H1 (cell line): Measurements from ENCODE around the gene STAT1. TPM values are rescaled to one million over a fixed set of nuclear protein-coding genes. Genes with fewer than 3 reads are reported as not detected.

Experiments
- CTCF ChIA-PET: fragments of 300-600 bp; sonication (Branson Sonifier 250); formaldehyde crosslinking; loops from one replicate; lab custom pipeline; 2021; ENCODE audit not compliant: partially characterized antibody; lab: Charles Lee
- POLR2A ChIA-PET: fragments of 300-600 bp; sonication (Branson Sonifier 250); formaldehyde crosslinking; loops from one replicate; lab custom pipeline; 2021; ENCODE audit warnings: inconsistent platforms; ENCODE audit not compliant: partially characterized antibody; lab: Charles Lee
- DNase-seq, 2 experiments: peaks; one replicate each; pipeline versions ENCODE4 v3.0.0 to v3.0.0-alpha.2; 2010 to 2022; ENCODE audit warnings: low spot score in 2 of 2, low read depth in 1 of 2, mixed read lengths in 1 of 2
- FAIRE-seq: peaks from 2 replicates; lab custom pipeline; 2011; peaks lifted over from hg19 to GRCh38; lab: Jason Lieb, UNC
- H2AFZ ChIP-seq: 2 replicates; pipeline ENCODE4 v1.8.1; 2012; ENCODE audit warnings: low read length, inconsistent platforms
- H2AK5ac ChIP-seq: 2 replicates; pipeline ENCODE4 v1.6.1; 2013; ENCODE audit warnings: low read depth, low read length
- H2BK120ac ChIP-seq: replicated peaks from 2 replicates; pipeline ENCODE3; 2013; ENCODE audit warnings: low read depth, low read length, inconsistent platforms
- H2BK12ac ChIP-seq: 2 replicates; pipeline ENCODE4 v1.6.1; 2013; ENCODE audit warnings: low read depth, low read length
- H2BK15ac ChIP-seq: 2 replicates; pipeline ENCODE4 v1.6.1; 2013; ENCODE audit warnings: low read length
- H2BK20ac ChIP-seq: 2 replicates; pipeline ENCODE4 v1.6.1; 2013; ENCODE audit warnings: low read length
- H2BK5ac ChIP-seq: 2 replicates; pipeline ENCODE4 v1.6.1; 2013; ENCODE audit warnings: low read depth, low read length
- H3K14ac ChIP-seq: 2 replicates; pipeline ENCODE4 v1.6.1; 2013; ENCODE audit warnings: inconsistent platforms; ENCODE audit not compliant: insufficient read length
- H3K18ac ChIP-seq: 2 replicates; pipeline ENCODE4 v1.6.1; 2013; ENCODE audit warnings: low read length; ENCODE audit errors: extremely low read depth
- H3K23ac ChIP-seq: 2 replicates; pipeline ENCODE4 v1.6.1; 2013; ENCODE audit warnings: inconsistent platforms; ENCODE audit not compliant: insufficient read length
- H3K23me2 ChIP-seq: 2 replicates; pipeline ENCODE4 v1.6.1; 2013; ENCODE audit warnings: low read depth, low read length
- H3K27ac ChIP-seq: 2 replicates; pipeline ENCODE4 v1.6.1; 2011; ENCODE audit warnings: low read depth, low read length, inconsistent platforms
- H3K27me3 ChIP-seq, 4 experiments: replicated peaks in 1 of 4; 1 replicate in 1 of 4; 2 replicates in 3 of 4; pipeline versions ENCODE4 v1.6.1 to v1.8.1; 2011 to 2013; ENCODE audit warnings: low read length in 3 of 4, mild to moderate bottlenecking in 3 of 4, inconsistent platforms in 2 of 4, mixed read lengths in 2 of 4, moderate library complexity in 1 of 4; ENCODE audit not compliant: control insufficient read depth in 3 of 4, insufficient read depth in 3 of 4; ENCODE audit errors: extremely low read depth in 1 of 4
- H3K36me3 ChIP-seq, 4 experiments: 2 replicates each; pipeline versions ENCODE4 v1.6.1 to v1.8.1; 2011 to 2013; ENCODE audit warnings: mild to moderate bottlenecking in 4 of 4, low read length in 3 of 4, moderate library complexity in 2 of 4, control low read depth in 1 of 4, inconsistent platforms in 1 of 4; ENCODE audit not compliant: insufficient read depth in 4 of 4, control insufficient read depth in 2 of 4
- H3K4ac ChIP-seq: replicated peaks from 2 replicates; pipeline ENCODE3; 2013; ENCODE audit warnings: low read length, low read depth, mixed read lengths, inconsistent platforms; ENCODE audit not compliant: insufficient read length
- H3K4me1 ChIP-seq, 4 experiments: replicated peaks in 1 of 4; 1 replicate in 1 of 4; 2 replicates in 3 of 4; pipeline versions ENCODE4 v1.6.1 to v1.8.1; 2011 to 2013; ENCODE audit warnings: low read length in 3 of 4, inconsistent platforms in 2 of 4, mixed read lengths in 1 of 4; ENCODE audit not compliant: insufficient read depth in 4 of 4, control insufficient read depth in 3 of 4
- H3K4me2 ChIP-seq, 2 experiments: 2 replicates each; pipeline versions ENCODE4 v1.6.1 to v1.8.1; 2011 to 2013; ENCODE audit warnings: low read depth in 2 of 2, low read length in 2 of 2, control low read depth in 1 of 2, inconsistent platforms in 1 of 2, mild to moderate bottlenecking in 1 of 2; ENCODE audit not compliant: insufficient read depth in 1 of 2
- H3K4me3 ChIP-seq, 4 experiments: fragments of 200-600, 300-600 bp in 1 of 4; sonication (generic), shearing (Covaris generic), sonication (Bioruptor Twin) in 1 of 4; 2 replicates each; pipeline versions ENCODE4 v1.5.1 to v1.8.1; 2011 to 2016; ENCODE audit warnings: low read length in 4 of 4, low read depth in 3 of 4, control low read depth in 2 of 4, inconsistent platforms in 2 of 4, mild to moderate bottlenecking in 2 of 4, mixed read lengths in 1 of 4, moderate library complexity in 1 of 4; ENCODE audit not compliant: insufficient read depth in 2 of 4; ENCODE audit errors: extremely low read depth in 1 of 4
- H3K56ac ChIP-seq: replicated peaks from 2 replicates; pipeline ENCODE3; 2013; ENCODE audit warnings: low read depth, mild to moderate bottlenecking, mixed read lengths, low read length, inconsistent platforms; ENCODE audit not compliant: insufficient read length
- H3K79me1 ChIP-seq: 2 replicates; pipeline ENCODE4 v1.6.1; 2013; ENCODE audit warnings: low read depth, low read length, control low read depth
- H3K79me2 ChIP-seq, 2 experiments: 2 replicates each; pipeline versions ENCODE4 v1.6.1 to v1.8.1; 2012 to 2013; ENCODE audit warnings: low read length in 2 of 2, mild to moderate bottlenecking in 2 of 2, inconsistent platforms in 1 of 2; ENCODE audit not compliant: insufficient read depth in 2 of 2, control insufficient read depth in 1 of 2
- H3K9ac ChIP-seq, 4 experiments: replicated peaks in 1 of 4; 1 replicate in 1 of 4; 2 replicates in 3 of 4; pipeline versions ENCODE4 v1.6.1 to v1.8.1; 2011 to 2013; ENCODE audit warnings: low read depth in 3 of 4, low read length in 3 of 4, control low read depth in 2 of 4, mild to moderate bottlenecking in 2 of 4, moderate library complexity in 2 of 4, inconsistent platforms in 1 of 4; ENCODE audit errors: extremely low read depth in 1 of 4
- H3K9me3 ChIP-seq, 2 experiments: 2 replicates each; pipeline versions ENCODE4 v1.6.1 to v1.8.1; 2012 to 2013; ENCODE audit warnings: mild to moderate bottlenecking in 2 of 2, moderate library complexity in 2 of 2, control low read depth in 1 of 2, inconsistent platforms in 1 of 2, low read depth in 1 of 2, low read length in 1 of 2, mixed read lengths in 1 of 2; ENCODE audit not compliant: insufficient read depth in 2 of 2
- H4K20me1 ChIP-seq, 2 experiments: replicated peaks in 1 of 2; 2 replicates each; pipeline versions ENCODE3 to v1.8.1; 2011 to 2013; ENCODE audit warnings: inconsistent platforms in 2 of 2, low read length in 2 of 2, mild to moderate bottlenecking in 1 of 2; ENCODE audit not compliant: insufficient read depth in 2 of 2, control insufficient read depth in 1 of 2
- H4K5ac ChIP-seq: 2 replicates; pipeline ENCODE4 v1.6.1; 2013; ENCODE audit warnings: low read length, low read depth, mixed read lengths, inconsistent platforms; ENCODE audit not compliant: insufficient read length
- H4K8ac ChIP-seq: 2 replicates; pipeline ENCODE4 v1.8.0; 2013; ENCODE audit warnings: mild to moderate bottlenecking, moderate library complexity, low read length, inconsistent platforms; ENCODE audit not compliant: insufficient read depth; ENCODE audit errors: extremely low read depth
- H4K91ac ChIP-seq: replicated peaks from 2 replicates; pipeline ENCODE3; 2013; ENCODE audit warnings: low read length, mixed read lengths, inconsistent platforms; ENCODE audit not compliant: insufficient read length
- CHD2 ChIP-seq: IDR thresholded peaks from 2 replicates; pipeline ENCODE4 v1.6.1; 2012; ENCODE audit warnings: low read length, improper control_type of control experiment
- EZH2 ChIP-seq: fragments of 200-600 bp; sonication (generic); IDR thresholded peaks from 2 replicates; pipeline ENCODE4 v1.7.1; 2012; ENCODE audit warnings: low read depth, mild to moderate bottlenecking, moderate library complexity, low read length, inconsistent platforms; ENCODE audit not compliant: severe bottlenecking
- HDAC6 ChIP-seq: IDR thresholded peaks from one replicate; pipeline ENCODE4 v1.7.1; 2012; ENCODE audit warnings: low read depth, mild to moderate bottlenecking, inconsistent platforms, low read length, moderate library complexity
- PHF8 ChIP-seq: fragments of 200-600 bp; sonication (generic); conservative IDR thresholded peaks from 2 replicates; pipeline ENCODE4 v1.7.1; 2012; ENCODE audit warnings: low read depth, mild to moderate bottlenecking, inconsistent platforms, low read length, moderate library complexity
- POU5F1 ChIP-seq: IDR thresholded peaks from 2 replicates; pipeline ENCODE4 v1.6.1; 2011; ENCODE audit warnings: low read depth, mild to moderate bottlenecking, low read length, moderate library complexity
- RAD21 ChIP-seq, 2 experiments: IDR thresholded peaks in 1 of 2; conservative IDR thresholded peaks in 1 of 2; 2 replicates each; pipeline ENCODE4 v1.6.1; 2011; ENCODE audit warnings: low read depth in 2 of 2, low read length in 2 of 2, improper control_type of control experiment in 1 of 2, inconsistent platforms in 1 of 2, mild to moderate bottlenecking in 1 of 2, moderate library complexity in 1 of 2
- TAF7 ChIP-seq: optimal IDR thresholded peaks from 2 replicates; pipeline ENCODE3; 2011; ENCODE audit warnings: low read depth, mild to moderate bottlenecking, inconsistent platforms, low read length, moderate library complexity, borderline replicate concordance
- TCF12 ChIP-seq: IDR thresholded peaks from 2 replicates; pipeline ENCODE4 v1.6.1; 2011; ENCODE audit warnings: low read depth, mild to moderate bottlenecking, low read length
- TEAD4 ChIP-seq: IDR thresholded peaks from 2 replicates; pipeline ENCODE4 v1.6.1; 2012; ENCODE audit warnings: low read depth, low read length, inconsistent platforms, mixed read lengths
- WGBS, 2 experiments: shearing (Covaris generic) in 1 of 2; methylation state at CpG; one replicate each; pipeline versions ENCODE4 v1.1.6 to v1.1.7; 2013 to 2015; ENCODE audit warnings: low lambda C conversion rate in 2 of 2, mixed read lengths in 2 of 2, inconsistent platforms in 1 of 2, low coverage in 1 of 2, missing lambda C conversion rate in 1 of 2; ENCODE audit not compliant: insufficient replicate concordance in 2 of 2, insufficient coverage in 1 of 2, insufficient read length in 1 of 2; ENCODE audit errors: extremely low coverage in 1 of 2, missing lambda C conversion rate in 1 of 2; 5-methylcytosine and 5-hydroxymethylcytosine counted together
- polyA plus RNA-seq, 7 experiments: library from polyadenylated mRNA; depleted of rRNA in 3 of 7; stranded (reverse) in 5 of 7; unstranded in 2 of 7; fragments of >200 nt in 5 of 7; fragments of 200-250 nt in 2 of 7; gene quantifications; 1 replicate in 5 of 7; 2 replicates in 1 of 7; 4 replicates in 1 of 7; pipeline versions ENCODE4 v1.2.1 to v1.2.3, GENCODE V29; 2011 to 2013; ENCODE audit warnings: missing spikeins in 2 of 7, mixed read lengths in 2 of 7
- total RNA-seq: library from RNA; stranded (reverse); fragmentation: NEBNext Ultra II Directional; extraction: Animal tissue kit (Norgen Biotek cat#: 25700); gene quantifications from 2 replicates; pipeline ENCODE4 v1.2.1, GENCODE V29; 2021
- TF ChIP-seq, protein P1 (sequence below): IDR thresholded peaks from 2 replicates; pipeline ENCODE4 v1.6.1; 2011; ENCODE audit warnings: low read length, improper control_type of control experiment

The STAT1 gene
- total and polyA plus RNA-seq, 2 of the 8 experiments (the other 6 are each of a cell fraction or from before 2014, with no cell fraction given): 20.3 to 43.0 TPM

GRCh38 chr2:191053256-191053655 is 39.3 kb upstream of the STAT1 start:
- no peak overlapping the region for H2BK120ac ChIP-seq
- POLR2A ChIA-PET: no interaction called here
- FAIRE-seq (no peak), DNase-seq (no peak)
- H3K27ac ChIP-seq: no peak overlapping the region
- no peak overlapping the region for H3K4me2 ChIP-seq
- no peak overlapping the region for H4K8ac ChIP-seq
- H2BK20ac ChIP-seq: no peak overlapping the region
- H3K4ac ChIP-seq: no peak overlapping the region
- H3K79me1 ChIP-seq: no peaks in the 10 kb centered on the region
- no peak overlapping the region for H3K18ac ChIP-seq
- H3K9ac ChIP-seq: no peak overlapping the region
- H4K20me1 ChIP-seq: no peaks in the 10 kb centered on the region
- no peak overlapping the region for H3K4me3 ChIP-seq
- CTCF ChIA-PET: interaction anchor here (0.8 to 7.1 kb wide), 34 partner anchors 9 to 696 kb away, joined by 3 to 137 read pairs (median 5); partner anchors contain the start of gene STAT4
- no peak overlapping the region for H2AFZ ChIP-seq
- H3K79me2 ChIP-seq: no peaks in the 10 kb centered on the region
- H3K36me3 ChIP-seq: no peaks in the 10 kb centered on the region
- no peak overlapping the region for H3K14ac ChIP-seq
- no peaks in the 10 kb centered on the region for H3K27me3 ChIP-seq
- H2BK5ac ChIP-seq: no peak overlapping the region
- H3K23me2 ChIP-seq: no peaks in the 10 kb centered on the region
- no peak overlapping the region for H2AK5ac ChIP-seq
- H3K23ac ChIP-seq: no peak overlapping the region
- no peak overlapping the region for H2BK12ac ChIP-seq
- H3K4me1 ChIP-seq: no peaks in the 10 kb centered on the region
- WGBS, 2 experiments: 88% methylated on average over 6 of the region's 6 CpGs; no CpG with 5 or more reads in 1 of the 2 experiments
- H4K91ac ChIP-seq: no peak overlapping the region
- H4K5ac ChIP-seq: no peak overlapping the region
- no peaks in the 10 kb centered on the region for H3K9me3 ChIP-seq
- H3K56ac ChIP-seq: no peak overlapping the region
- no peak overlapping the region for H2BK15ac ChIP-seq
- TF ChIP-seq, protein P1, sequence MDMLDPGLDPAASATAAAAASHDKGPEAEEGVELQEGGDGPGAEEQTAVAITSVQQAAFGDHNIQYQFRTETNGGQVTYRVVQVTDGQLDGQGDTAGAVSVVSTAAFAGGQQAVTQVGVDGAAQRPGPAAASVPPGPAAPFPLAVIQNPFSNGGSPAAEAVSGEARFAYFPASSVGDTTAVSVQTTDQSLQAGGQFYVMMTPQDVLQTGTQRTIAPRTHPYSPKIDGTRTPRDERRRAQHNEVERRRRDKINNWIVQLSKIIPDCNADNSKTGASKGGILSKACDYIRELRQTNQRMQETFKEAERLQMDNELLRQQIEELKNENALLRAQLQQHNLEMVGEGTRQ: no peak
- TF ChIP-seq RAD21 (IDR thresholded peaks at IDR 0.05 in 1 of 2, conservative IDR thresholded peaks at IDR 0.05 in 1 of 2; ENCODE audit: low read depth in 2 of 2, low read length in 2 of 2): no peak
- TF ChIP-seq TAF7: no peak
- TF ChIP-seq POU5F1: no peak
- no peak for TF ChIP-seq EZH2
- no peak for TF ChIP-seq TCF12
- TF ChIP-seq HDAC6: no peak
- no peak for TF ChIP-seq TEAD4
- no peak for TF ChIP-seq CHD2
- TF ChIP-seq PHF8: no peak
